HUES48 (cell line): ENCODE results near the gene ACOXL.

Experiments
- H3K27ac ChIP-seq: one replicate; pipeline ENCODE4 v1.7.0; 2013; ENCODE audit warnings: low read depth, low read length, inconsistent platforms
- H3K27me3 ChIP-seq: 2 replicates; pipeline ENCODE4 v1.6.1; 2013; ENCODE audit warnings: mild to moderate bottlenecking, low read length; ENCODE audit not compliant: control insufficient read depth, insufficient read depth
- H3K36me3 ChIP-seq: 2 replicates; pipeline ENCODE4 v1.6.1; 2013; ENCODE audit warnings: low read length; ENCODE audit not compliant: control insufficient read depth, insufficient read depth
- H3K4me1 ChIP-seq: 2 replicates; pipeline ENCODE4 v1.6.1; 2013; ENCODE audit warnings: mild to moderate bottlenecking, low read length; ENCODE audit not compliant: control insufficient read depth, insufficient read depth
- H3K4me3 ChIP-seq: 2 replicates; pipeline ENCODE4 v1.5.1; 2013; ENCODE audit warnings: mild to moderate bottlenecking, low read depth, low read length
- H3K9ac ChIP-seq: 2 replicates; pipeline ENCODE4 v1.6.1; 2013; ENCODE audit warnings: mild to moderate bottlenecking, low read depth, low read length, moderate library complexity
- H3K9me3 ChIP-seq: 2 replicates; pipeline ENCODE4 v1.6.1; 2013; ENCODE audit warnings: low read length; ENCODE audit not compliant: control insufficient read depth, insufficient read depth

ACOXL gene

DNA sequence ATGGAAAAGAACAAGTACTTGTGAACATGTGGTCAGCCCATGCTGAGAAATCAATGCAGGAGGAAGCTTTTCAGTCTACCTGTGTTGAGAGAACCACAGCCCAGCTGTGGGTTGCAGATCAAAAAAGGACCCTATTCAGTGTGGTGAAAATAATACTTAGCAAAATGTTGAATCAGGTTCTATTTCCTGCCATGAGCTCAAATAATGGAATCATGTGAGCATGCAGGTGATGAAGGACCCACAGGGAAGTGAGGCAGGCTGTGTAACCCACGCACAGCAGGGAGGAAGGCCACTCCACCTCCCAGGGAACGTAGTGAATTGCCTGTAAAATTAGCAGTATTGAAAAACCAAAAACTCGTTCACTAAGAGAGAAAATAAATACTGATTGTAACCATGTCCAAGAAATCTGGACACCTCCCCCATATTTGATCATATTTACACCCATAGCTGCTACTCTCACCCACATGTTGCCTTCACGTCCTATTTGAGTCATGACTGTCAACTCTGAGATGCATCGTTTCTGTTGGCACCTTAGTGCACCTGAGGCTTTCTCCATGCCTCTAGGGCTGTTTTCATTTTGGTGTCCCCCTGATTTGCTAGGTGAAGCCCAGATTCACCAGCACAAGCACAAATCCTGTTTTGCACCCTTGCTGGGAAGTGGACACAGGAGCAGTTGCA, 367.9 kb downstream of the ACOXL start:
- Histone ChIP-seq H3K9me3 (no peaks in the 10 kb centered on the region), H3K9ac (no peak overlapping the region), H3K4me3 (no peak overlapping the region), H3K4me1 (peaks cover 4% of the 10 kb centered on the region; the same call in 1 of the 2 replicates), H3K36me3 (no peaks in the 10 kb centered on the region), H3K27me3 (no peaks in the 10 kb centered on the region), H3K27ac (no peak overlapping the region)

DNA sequence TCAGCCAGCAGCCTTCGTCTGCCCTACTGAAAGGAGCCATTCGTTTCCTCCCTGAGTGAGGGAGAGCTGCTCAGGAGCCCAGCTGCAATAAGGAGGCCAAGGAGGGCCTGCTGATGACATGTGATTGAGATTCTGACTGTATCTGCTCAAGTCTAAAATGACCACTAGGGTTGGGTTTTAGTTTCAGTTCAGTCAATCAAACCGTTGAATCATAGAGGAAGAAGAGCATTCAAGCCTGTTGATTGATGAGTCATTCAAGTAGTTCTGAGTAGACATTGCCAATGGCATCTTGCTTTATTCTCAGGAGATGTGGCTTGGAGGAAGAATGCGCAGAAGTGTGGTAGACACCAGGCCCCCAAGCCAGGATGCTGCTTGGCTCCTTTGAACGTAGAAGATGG, 368.4 kb downstream of the ACOXL start:
- no peak overlapping the region for H3K9ac ChIP-seq
- H3K36me3 ChIP-seq, result no peaks in the 10 kb centered on the region
- H3K4me1 ChIP-seq, result peaks cover 4% of the 10 kb centered on the region; the same call in 1 of the 2 replicates
- no peak overlapping the region for H3K4me3 ChIP-seq
- no peak overlapping the region for H3K27ac ChIP-seq
- H3K9me3 ChIP-seq, result no peaks in the 10 kb centered on the region
- no peaks in the 10 kb centered on the region for H3K27me3 ChIP-seq

DNA sequence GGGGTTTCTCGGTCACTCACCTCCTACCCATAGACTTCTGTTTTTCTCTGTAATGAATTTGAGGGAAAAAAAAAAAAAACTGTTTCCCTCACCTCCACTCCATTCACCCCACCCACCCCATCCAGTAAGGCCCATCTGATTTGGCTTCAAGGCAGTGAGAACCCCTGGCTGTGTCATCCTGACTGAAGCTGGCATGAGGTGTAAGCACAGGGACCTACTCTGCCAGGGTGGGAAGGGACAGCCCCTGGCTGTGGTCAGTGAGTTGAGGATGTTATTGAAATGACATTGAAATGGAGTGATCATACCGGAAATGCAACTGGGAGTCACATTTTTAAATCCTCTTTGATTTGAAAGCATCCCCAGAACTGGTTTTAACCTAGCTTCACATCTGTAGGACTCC, 369.2 kb downstream of the ACOXL start:
- Histone ChIP-seq H3K36me3 (no peaks in the 10 kb centered on the region), H3K4me3 (no peak overlapping the region), H3K9ac (no peak overlapping the region), H3K27ac (no peak overlapping the region), H3K4me1 (peaks cover 4% of the 10 kb centered on the region; the same call in 1 of the 2 replicates), H3K27me3 (no peaks in the 10 kb centered on the region), H3K9me3 (no peaks in the 10 kb centered on the region)

DNA sequence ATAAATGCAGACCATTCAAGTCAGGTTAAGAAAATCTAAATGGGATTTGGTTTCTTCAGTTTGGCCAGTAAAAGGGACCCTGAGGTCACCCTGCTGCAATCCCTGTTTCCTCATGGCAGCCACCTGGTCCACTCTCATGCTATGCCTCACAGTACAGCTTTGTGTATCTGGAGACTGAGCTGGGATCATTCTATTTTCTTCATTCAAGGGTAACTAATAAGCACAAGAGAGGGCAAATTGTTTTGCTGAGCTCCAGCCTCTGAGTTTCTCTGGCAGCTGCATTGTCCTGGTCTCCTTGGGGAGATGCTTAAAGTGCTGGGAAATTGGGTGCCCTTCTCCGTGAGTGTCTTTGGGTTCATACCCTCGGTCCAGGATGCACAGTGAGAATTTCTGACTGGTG, 369.8 kb downstream of the ACOXL start:
- Histone ChIP-seq H3K4me1 (peaks cover 4% of the 10 kb centered on the region; the same call in 1 of the 2 replicates), H3K27me3 (no peaks in the 10 kb centered on the region), H3K4me3 (no peak overlapping the region), H3K9ac (no peak overlapping the region), H3K9me3 (no peaks in the 10 kb centered on the region), H3K36me3 (no peaks in the 10 kb centered on the region), H3K27ac (no peak overlapping the region)

DNA sequence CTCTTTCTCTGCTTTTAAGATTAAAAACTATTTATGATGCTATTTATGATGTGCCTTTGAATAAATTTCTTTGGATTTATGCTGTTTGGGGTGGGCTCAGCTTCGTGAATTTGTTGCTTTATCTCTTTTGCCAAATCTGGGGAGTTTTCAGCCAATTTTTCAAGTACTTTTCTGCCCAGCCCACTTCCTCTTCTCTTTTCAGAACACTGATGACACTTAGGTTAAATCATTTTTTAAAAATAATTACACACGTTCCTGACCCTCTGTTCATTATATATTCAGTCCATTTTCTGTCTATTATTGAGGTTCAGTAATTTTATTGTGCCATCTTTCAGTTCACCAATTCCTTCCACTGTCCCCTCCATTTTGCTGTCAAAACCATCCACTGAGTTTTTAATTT, 373.6 kb downstream of the ACOXL start:
- Histone ChIP-seq H3K27ac (no peak overlapping the region), H3K4me3 (no peak overlapping the region), H3K36me3 (no peaks in the 10 kb centered on the region), H3K9ac (no peak overlapping the region), H3K9me3 (no peaks in the 10 kb centered on the region), H3K27me3 (no peaks in the 10 kb centered on the region), H3K4me1 (no peaks in the 10 kb centered on the region)

DNA sequence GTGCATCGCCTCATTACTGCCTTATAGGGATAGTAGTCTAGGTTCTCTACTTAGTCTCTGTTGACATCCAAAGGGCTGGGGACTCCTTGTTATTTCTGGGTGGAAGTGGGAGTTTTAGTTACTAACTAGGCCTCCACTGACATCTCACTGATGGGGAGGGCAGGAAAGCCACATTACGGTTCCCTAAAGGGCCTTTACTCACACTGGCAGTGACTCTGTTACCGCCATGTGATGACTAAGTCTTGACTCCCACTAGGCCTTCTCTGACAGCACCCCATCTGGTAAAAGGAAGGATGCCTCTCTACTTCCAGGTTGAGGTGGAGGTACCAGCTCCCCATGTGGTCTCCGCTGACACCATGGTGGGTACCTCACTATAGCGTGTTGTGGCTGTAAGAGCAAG, 374.3 kb downstream of the ACOXL start:
- H3K9ac ChIP-seq, result no peak overlapping the region

DNA sequence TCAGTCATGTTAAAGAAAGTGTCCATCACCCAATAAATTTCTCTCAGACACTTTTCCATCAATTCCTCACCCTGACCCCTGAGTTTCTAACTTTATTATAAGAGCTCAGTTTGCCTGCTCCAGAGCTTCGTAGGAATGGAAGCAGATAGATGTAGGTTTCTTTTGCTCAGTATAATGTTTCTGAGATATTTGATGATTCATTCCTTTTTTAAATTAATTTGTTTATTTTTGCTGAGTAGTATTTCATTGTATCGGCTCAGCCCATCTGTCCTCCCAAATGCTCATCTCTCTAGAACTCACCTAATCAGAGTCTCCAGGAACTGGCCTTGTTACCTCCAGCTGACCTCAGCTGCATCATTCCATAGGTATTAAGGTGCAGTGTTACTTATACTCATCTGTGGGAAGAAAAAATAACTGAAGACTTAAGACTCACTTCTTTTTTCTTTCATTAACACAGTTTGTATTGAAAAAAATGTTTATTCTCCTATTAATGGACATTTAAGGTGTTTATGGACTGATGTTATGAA, 376.4 kb downstream of the ACOXL start:
- Histone ChIP-seq H3K27ac (no peak overlapping the region), H3K27me3 (no peaks in the 10 kb centered on the region), H3K9ac (no peak overlapping the region), H3K4me1 (no peaks in the 10 kb centered on the region), H3K36me3 (no peaks in the 10 kb centered on the region), H3K9me3 (no peaks in the 10 kb centered on the region), H3K4me3 (no peak overlapping the region)

More for the DNA sequence above, 374.3 kb downstream of the ACOXL start:
- Histone ChIP-seq H3K9me3 (no peaks in the 10 kb centered on the region), H3K36me3 (no peaks in the 10 kb centered on the region), H3K27ac (no peak overlapping the region), H3K4me3 (no peak overlapping the region), H3K4me1 (no peaks in the 10 kb centered on the region), H3K27me3 (no peaks in the 10 kb centered on the region)

DNA sequence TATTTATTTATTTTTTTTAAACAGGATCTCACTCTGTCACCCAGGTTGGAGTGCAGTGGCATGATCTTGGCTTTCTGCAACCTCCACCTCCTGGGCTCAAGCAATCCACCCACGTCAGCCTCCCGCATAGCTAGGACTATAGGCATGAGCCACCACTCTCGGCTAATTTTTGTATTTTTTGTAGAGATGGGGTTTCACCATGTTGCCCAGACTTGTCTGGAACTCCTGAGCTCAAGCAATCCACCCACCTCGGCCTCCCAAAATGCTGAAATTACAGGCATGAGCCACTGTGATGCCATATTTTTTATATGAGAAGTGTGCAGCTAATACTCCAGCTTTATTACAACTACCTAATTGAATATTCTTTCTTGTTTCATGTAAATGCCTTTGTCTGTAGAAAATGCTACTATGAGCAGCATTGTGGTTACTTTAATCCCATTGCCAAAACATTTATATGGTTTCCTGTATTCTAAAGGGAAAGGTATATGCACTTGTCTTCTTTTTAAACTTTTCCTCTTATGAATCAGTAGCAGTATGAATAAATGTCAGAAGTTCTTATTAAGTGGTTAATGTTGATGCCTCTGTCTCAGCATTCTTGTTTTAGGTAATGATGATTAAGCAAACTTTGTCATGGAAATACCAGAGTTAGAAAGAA, 378.9 kb downstream of the ACOXL start:
- Histone ChIP-seq H3K4me1 (no peaks in the 10 kb centered on the region), H3K9ac (no peak overlapping the region), H3K9me3 (no peaks in the 10 kb centered on the region), H3K27ac (no peak overlapping the region), H3K4me3 (no peak overlapping the region), H3K27me3 (peaks cover 2% of the 10 kb centered on the region; the same call in 1 of the 2 replicates), H3K36me3 (no peaks in the 10 kb centered on the region)

DNA sequence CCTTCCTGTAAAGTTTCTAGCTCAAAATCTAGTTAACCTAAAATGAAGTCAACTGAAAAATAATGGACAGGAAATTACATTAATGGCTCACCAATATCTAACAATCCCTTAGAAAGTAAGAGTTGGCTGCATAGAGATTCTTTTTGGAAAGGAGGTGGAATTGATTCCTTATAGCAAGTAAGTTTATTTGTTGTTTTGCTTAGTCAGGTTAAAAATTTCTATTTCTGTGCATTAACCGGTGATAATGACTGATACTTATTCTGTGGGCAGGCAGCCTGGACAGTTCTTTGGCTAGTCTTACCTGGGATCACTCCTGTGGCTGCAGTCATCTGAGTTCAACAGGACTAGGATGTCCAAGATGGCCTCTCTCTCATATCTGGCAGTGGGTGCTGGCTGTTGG, 381.5 kb downstream of the ACOXL start:
- no peak overlapping the region for H3K4me3 ChIP-seq
- peaks cover 22% of the 10 kb centered on the region for H3K27me3 ChIP-seq
- no peak overlapping the region for H3K9ac ChIP-seq
- no peak overlapping the region for H3K27ac ChIP-seq
- H3K4me1 ChIP-seq, result peaks cover 6% of the 10 kb centered on the region; the same call in 1 of the 2 replicates
- no peaks in the 10 kb centered on the region for H3K36me3 ChIP-seq
- H3K9me3 ChIP-seq, result no peaks in the 10 kb centered on the region

DNA sequence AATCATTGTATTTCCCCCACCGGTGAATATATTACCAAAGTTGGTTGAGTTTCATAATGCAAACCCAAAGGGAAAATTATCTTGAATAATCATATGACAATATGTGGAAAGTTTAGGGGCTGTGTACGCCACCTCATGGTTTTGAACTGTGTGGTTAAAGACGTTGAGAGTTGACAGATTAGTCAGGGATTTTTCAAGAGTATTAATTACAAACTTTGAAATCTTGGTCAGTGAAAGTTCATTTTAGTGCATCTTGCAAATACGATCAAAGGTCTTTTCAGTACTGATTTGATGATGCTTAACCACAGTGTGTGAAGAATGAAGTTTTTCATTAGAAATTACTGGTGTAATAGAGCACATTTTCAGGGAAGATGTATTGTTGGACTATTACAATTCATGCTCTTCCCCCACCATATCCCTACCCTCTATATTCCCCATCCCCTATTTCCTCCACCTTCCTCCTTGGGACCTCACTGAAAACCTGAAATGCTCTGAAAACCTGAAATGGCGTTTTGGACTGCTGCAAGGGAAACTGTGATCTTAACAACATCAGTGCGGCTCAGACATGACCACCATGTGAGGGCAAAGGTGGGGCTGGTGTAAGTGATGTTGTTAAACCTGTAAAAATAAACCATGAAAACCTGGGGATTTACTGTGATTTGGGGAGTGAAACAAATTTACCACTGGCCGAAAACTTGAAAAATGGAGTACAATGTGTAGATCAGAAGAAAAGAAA, 383.8 kb downstream of the ACOXL start:
- no peaks in the 10 kb centered on the region for H3K36me3 ChIP-seq
- no peak overlapping the region for H3K27ac ChIP-seq
- H3K27me3 ChIP-seq, result peaks cover 41% of the 10 kb centered on the region
- H3K4me3 ChIP-seq, result no peak overlapping the region
- H3K4me1 ChIP-seq, result peaks cover 9% of the 10 kb centered on the region; the same call in 1 of the 2 replicates
- no peaks in the 10 kb centered on the region for H3K9me3 ChIP-seq
- no peak overlapping the region for H3K9ac ChIP-seq
